Caco-2 (cell line): ENCODE results near the gene MAPK11. TPM values are rescaled to one million over a fixed set of nuclear protein-coding genes. Genes with fewer than 3 reads are reported as not detected.

Experiments used
- BruUV-seq: library from RNA; stranded (reverse); fragments of 400-500 nt; replicated peaks from 2 replicates; lab custom pipeline; 2021; lab: Mats Ljungman, UMichigan
- CTCF ChIA-PET: fragments of 300-600 bp; sonication (Branson Sonifier 250); formaldehyde crosslinking; loops from one replicate; lab custom pipeline; 2022; ENCODE audit warnings: antibody characterized with exemption; lab: Charles Lee
- POLR2A ChIA-PET: fragments of 300-600 bp; sonication (Branson Sonifier 250); formaldehyde crosslinking; loops from one replicate; lab custom pipeline; 2022; ENCODE audit warnings: antibody characterized with exemption; lab: Charles Lee
- DNase-seq, 2 experiments: peaks; one replicate each; pipeline versions ENCODE4 v3.0.0 to v3.0.0-alpha.2; 2020 to 2022
- H3K27me3 ChIP-seq: replicated peaks from 2 replicates; pipeline ENCODE4 v1.6.0; 2011; ENCODE audit warnings: low read length; ENCODE audit not compliant: control insufficient read depth, insufficient read depth
- H3K36me3 ChIP-seq: 2 replicates; pipeline ENCODE4 v1.5.1; 2011; ENCODE audit warnings: low read length; ENCODE audit not compliant: control insufficient read depth, insufficient read depth
- H3K4me1 ChIP-seq: fragments of 250-450 bp; sonication (Bioruptor Pico); 2 replicates; pipeline ENCODE4 v1.5.1; 2020; ENCODE audit warnings: mild to moderate bottlenecking
- H3K4me3 ChIP-seq: 2 replicates; pipeline ENCODE4 v1.5.1; 2011; ENCODE audit warnings: low read depth, mild to moderate bottlenecking, control low read depth, low read length
- H3K9me3 ChIP-seq: fragments of 250-450 bp; sonication (Bioruptor Pico); 2 replicates; pipeline ENCODE4 v1.5.1; 2020; ENCODE audit warnings: mild to moderate bottlenecking, moderate library complexity
- H3K27ac Mint-ChIP-seq: one replicate; pipeline ENCODE4 v1.8.0; 2022; ENCODE audit warnings: mixed read lengths; ENCODE audit not compliant: unreplicated experiment
- H3K27me3 Mint-ChIP-seq: one replicate; pipeline ENCODE4 v1.8.0; 2022; ENCODE audit warnings: mixed read lengths; ENCODE audit not compliant: insufficient read depth, unreplicated experiment
- H3K36me3 Mint-ChIP-seq: one replicate; pipeline ENCODE4 v1.8.0; 2022; ENCODE audit warnings: mild to moderate bottlenecking, mixed read lengths; ENCODE audit not compliant: insufficient read depth, unreplicated experiment
- H3K4me1 Mint-ChIP-seq: one replicate; pipeline ENCODE4 v1.8.0; 2022; ENCODE audit warnings: low read depth, mixed read lengths; ENCODE audit not compliant: unreplicated experiment
- H3K4me3 Mint-ChIP-seq: one replicate; pipeline ENCODE4 v1.8.0; 2022; ENCODE audit warnings: mild to moderate bottlenecking, moderate library complexity, mixed read lengths; ENCODE audit not compliant: unreplicated experiment
- H3K9me3 Mint-ChIP-seq: one replicate; pipeline ENCODE4 v1.8.0; 2022; ENCODE audit warnings: mixed read lengths; ENCODE audit not compliant: unreplicated experiment
- intact Hi-C: fragments of 100-400 bp; cut with micrococcal nuclease; formaldehyde crosslinking; loops from one replicate; pipeline ENCODE4 v1.10.0; 2022; ENCODE audit not compliant: unreplicated experiment
- total RNA-seq: library from RNA; stranded (reverse); gene quantifications from 2 replicates; pipeline ENCODE4 v1.2.3, GENCODE V29; 2022
- TF ChIP-seq, protein P1 (sequence below), 2 experiments: fragments of 200-600 bp in 1 of 2; IDR thresholded peaks; 1 replicate in 1 of 2; 2 replicates in 1 of 2; pipeline versions ENCODE4 v1.5.1 to v1.8.0; 2011 to 2022; ENCODE audit warnings: antibody characterized with exemption in 1 of 2, control low read depth in 1 of 2, inconsistent platforms in 1 of 2, low read depth in 1 of 2, low read length in 1 of 2, mild to moderate bottlenecking in 1 of 2, moderate library complexity in 1 of 2; ENCODE audit not compliant: insufficient read depth in 1 of 2, severe bottlenecking in 1 of 2, unreplicated experiment in 1 of 2

The MAPK11 gene
- total RNA-seq, 1 experiment from 2014 or later = 1.3 TPM

DNA sequence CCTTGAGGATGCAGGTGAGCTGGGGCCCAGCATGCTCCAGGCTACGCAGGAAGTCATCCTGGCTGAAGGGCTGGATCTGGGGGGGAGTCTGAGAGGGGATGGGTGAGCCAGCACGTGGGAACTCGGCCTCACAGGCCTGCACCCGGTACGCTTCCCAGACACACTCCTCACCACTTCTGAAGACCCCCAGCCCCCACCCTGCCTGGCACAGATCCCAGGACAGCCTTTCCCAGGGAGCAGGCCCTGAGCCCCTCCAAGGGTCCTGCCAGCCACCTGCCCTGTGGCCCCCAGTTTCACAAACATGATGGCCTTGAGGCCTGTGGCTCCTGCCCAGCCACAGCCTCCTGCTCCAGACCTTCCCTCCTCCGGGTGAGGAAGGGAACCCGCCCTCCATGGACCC lies 42.8 kb upstream of the MAPK11 start:
- Mint-ChIP-seq H3K4me1 (peaks cover 6% of the 10 kb centered on the region), H3K9me3 (no peaks in the 10 kb centered on the region), H3K27ac (no peak overlapping the region), H3K36me3 (no peaks in the 10 kb centered on the region), H3K4me3 (no peak overlapping the region), H3K27me3 (no peaks in the 10 kb centered on the region)
- TF ChIP-seq, protein P1, sequence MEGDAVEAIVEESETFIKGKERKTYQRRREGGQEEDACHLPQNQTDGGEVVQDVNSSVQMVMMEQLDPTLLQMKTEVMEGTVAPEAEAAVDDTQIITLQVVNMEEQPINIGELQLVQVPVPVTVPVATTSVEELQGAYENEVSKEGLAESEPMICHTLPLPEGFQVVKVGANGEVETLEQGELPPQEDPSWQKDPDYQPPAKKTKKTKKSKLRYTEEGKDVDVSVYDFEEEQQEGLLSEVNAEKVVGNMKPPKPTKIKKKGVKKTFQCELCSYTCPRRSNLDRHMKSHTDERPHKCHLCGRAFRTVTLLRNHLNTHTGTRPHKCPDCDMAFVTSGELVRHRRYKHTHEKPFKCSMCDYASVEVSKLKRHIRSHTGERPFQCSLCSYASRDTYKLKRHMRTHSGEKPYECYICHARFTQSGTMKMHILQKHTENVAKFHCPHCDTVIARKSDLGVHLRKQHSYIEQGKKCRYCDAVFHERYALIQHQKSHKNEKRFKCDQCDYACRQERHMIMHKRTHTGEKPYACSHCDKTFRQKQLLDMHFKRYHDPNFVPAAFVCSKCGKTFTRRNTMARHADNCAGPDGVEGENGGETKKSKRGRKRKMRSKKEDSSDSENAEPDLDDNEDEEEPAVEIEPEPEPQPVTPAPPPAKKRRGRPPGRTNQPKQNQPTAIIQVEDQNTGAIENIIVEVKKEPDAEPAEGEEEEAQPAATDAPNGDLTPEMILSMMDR (IDR thresholded peaks at IDR 0.05; ENCODE audit: insufficient read depth in 1 of 2, low read depth in 1 of 2, low read length in 1 of 2, severe bottlenecking in 1 of 2, unreplicated experiment in 1 of 2) = no peak
- ChIA-PET POLR2A (no interaction called here), CTCF (no interaction called here)
- Histone ChIP-seq H3K4me1 (peaks cover 2% of the 10 kb centered on the region), H3K36me3 (no peaks in the 10 kb centered on the region), H3K27me3 (no peaks in the 10 kb centered on the region), H3K4me3 (no peak overlapping the region), H3K9me3 (no peaks in the 10 kb centered on the region)
- intact Hi-C loops = no loop called here
- BruUV-seq = no TSS peak
- DNase-seq = no peak

DNA sequence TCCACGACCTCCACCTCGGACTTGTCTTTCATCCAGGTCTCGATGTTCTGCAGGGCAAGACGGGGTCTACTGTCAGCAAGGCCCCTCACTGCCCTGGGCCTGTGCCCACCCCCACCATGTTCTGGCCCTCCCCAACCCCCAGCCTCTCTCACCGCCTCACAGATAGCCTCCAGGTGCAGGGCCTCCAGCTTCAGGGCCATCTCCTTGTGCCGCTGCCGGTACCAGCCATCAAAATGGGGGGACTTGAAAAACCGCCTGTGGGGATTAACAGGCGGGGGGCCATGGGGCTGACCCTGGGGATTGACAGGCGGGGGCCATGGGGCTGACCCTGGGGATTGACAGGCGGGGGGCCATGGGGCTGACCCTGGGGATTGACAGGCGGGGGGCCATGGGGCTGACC lies 42.2 kb upstream of the MAPK11 start:
- H3K4me1 ChIP-seq = peaks cover 4% of the 10 kb centered on the region
- CTCF ChIA-PET = no interaction called here
- TF ChIP-seq, protein P1 (IDR thresholded peaks at IDR 0.05; ENCODE audit: insufficient read depth in 1 of 2, low read depth in 1 of 2, low read length in 1 of 2, severe bottlenecking in 1 of 2, unreplicated experiment in 1 of 2) = no peak
- Mint-ChIP-seq H3K9me3 (no peaks in the 10 kb centered on the region), H3K4me3 (no peak overlapping the region), H3K36me3 (no peaks in the 10 kb centered on the region), H3K27ac (no peak overlapping the region), H3K4me1 (peaks cover 6% of the 10 kb centered on the region), H3K27me3 (no peaks in the 10 kb centered on the region)
- intact Hi-C loops = no loop called here
- no peak for DNase-seq
- H3K9me3 ChIP-seq = no peaks in the 10 kb centered on the region
- POLR2A ChIA-PET = interaction anchor here (0.5 kb wide), 1 partner anchor 30 kb away, joined by 4 read pairs; no protein-coding TSS in a partner anchor
- no peaks in the 10 kb centered on the region for H3K36me3 ChIP-seq
- no TSS peak for BruUV-seq
- no peak overlapping the region for H3K4me3 ChIP-seq
- no peaks in the 10 kb centered on the region for H3K27me3 ChIP-seq

DNA sequence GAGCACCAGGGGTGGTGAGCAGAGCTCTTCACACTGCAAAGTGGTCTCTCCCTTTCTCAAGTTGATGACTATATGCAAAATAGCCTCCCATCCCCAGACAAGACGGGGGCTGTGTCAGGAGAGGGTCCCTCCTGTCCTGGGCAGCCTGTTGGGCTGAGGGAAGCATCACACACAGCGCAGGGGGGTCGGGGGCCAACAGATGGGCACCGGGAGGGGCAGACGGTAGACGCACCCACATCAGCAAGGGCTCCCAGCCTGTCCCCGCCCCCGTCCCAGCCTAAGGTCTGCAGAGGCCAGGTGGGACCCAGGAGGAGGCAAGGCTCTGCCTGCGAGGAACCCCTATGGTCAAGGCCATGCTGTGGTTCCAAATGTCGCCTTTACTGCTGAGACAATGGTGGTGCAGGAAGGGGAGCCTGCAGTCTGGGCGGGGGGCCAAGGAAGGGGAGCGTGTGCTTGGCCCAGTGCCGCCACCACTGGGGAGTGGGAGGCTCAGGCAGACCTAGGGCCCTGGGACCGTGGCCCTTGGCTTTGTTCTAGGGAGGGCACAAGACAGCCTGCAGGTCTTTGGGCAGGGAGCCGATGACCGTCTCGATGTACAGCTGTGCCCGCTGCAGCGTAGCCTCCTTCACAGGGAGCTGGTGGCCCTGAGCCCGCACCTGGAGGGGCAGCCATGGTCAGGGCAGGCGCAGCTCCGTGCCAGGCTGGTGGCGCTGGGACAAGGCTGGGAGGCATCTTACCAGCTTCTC lies 41.6 kb upstream of the MAPK11 start:
- Mint-ChIP-seq H3K9me3 (no peaks in the 10 kb centered on the region), H3K4me3 (no peak overlapping the region), H3K27me3 (no peaks in the 10 kb centered on the region), H3K27ac (no peak overlapping the region), H3K4me1 (peaks cover 6% of the 10 kb centered on the region), H3K36me3 (no peaks in the 10 kb centered on the region)
- Histone ChIP-seq H3K9me3 (no peaks in the 10 kb centered on the region), H3K27me3 (no peaks in the 10 kb centered on the region), H3K4me1 (peaks cover 4% of the 10 kb centered on the region), H3K4me3 (no peak overlapping the region), H3K36me3 (no peaks in the 10 kb centered on the region)
- BruUV-seq = no TSS peak
- intact Hi-C loops = no loop called here
- POLR2A ChIA-PET = interaction anchor here (0.5 kb wide), 1 partner anchor 29 kb away, joined by 4 read pairs; no protein-coding TSS in a partner anchor
- CTCF ChIA-PET = interaction anchor here (0.6 kb wide), 1 partner anchor 53 kb away, joined by 5 read pairs; no protein-coding TSS in a partner anchor
- DNase-seq = no peak
- TF ChIP-seq, protein P1 (IDR thresholded peaks at IDR 0.05; ENCODE audit: insufficient read depth in 1 of 2, low read depth in 1 of 2, low read length in 1 of 2, severe bottlenecking in 1 of 2, unreplicated experiment in 1 of 2) = no peak
